Activated CD4-positive, alpha-beta memory T cell treated with anti-CD3 and anti-CD28 coated beads for 36 hours (primary cell): ENCODE measurements around the gene ZSCAN25. TPM values are rescaled to one million over a fixed set of nuclear protein-coding genes. Genes with fewer than 3 reads are reported as not detected.

ENCODE experiments used
- CTCF ChIA-PET: fragments of 350-600 bp; sonication (Branson Sonifier 250); formaldehyde crosslinking; loops from one replicate; lab custom pipeline; 2021; ENCODE audit warnings: antibody characterized with exemption, inconsistent platforms; lab: Charles Lee
- POLR2A ChIA-PET: fragments of 350-600 bp; sonication (Branson Sonifier 250); formaldehyde crosslinking; loops from one replicate; lab custom pipeline; 2021; ENCODE audit warnings: antibody characterized with exemption; lab: Charles Lee
- DNase-seq: peaks from one replicate; pipeline ENCODE4 v3.0.0-alpha.2; 2020
- H3K27ac Mint-ChIP-seq: one replicate; pipeline ENCODE4 v1.8.0; 2021; ENCODE audit warnings: mixed read lengths
- H3K27me3 Mint-ChIP-seq: one replicate; pipeline ENCODE4 v1.8.0; 2021; ENCODE audit warnings: mixed read lengths
- H3K36me3 Mint-ChIP-seq: one replicate; pipeline ENCODE4 v1.8.0; 2021; ENCODE audit warnings: mixed read lengths
- H3K4me1 Mint-ChIP-seq: one replicate; pipeline ENCODE4 v1.8.0; 2021; ENCODE audit warnings: low read depth, mixed read lengths
- H3K4me3 Mint-ChIP-seq: one replicate; pipeline ENCODE4 v1.8.0; 2021; ENCODE audit warnings: mild to moderate bottlenecking, mixed read lengths
- H3K9me3 Mint-ChIP-seq: one replicate; pipeline ENCODE4 v1.8.0; 2021; ENCODE audit warnings: mixed read lengths
- intact Hi-C: fragments of 100-400 bp; cut with micrococcal nuclease; formaldehyde crosslinking; loops from one replicate; pipeline ENCODE4 v1.15.1; 2023
- total RNA-seq, 2 experiments: library from RNA; stranded (reverse); gene quantifications; one replicate each; pipeline ENCODE4 v1.2.3, GENCODE V29; 2021

Gene ZSCAN25
- total RNA-seq, 2 experiments from 2014 or later: 15.9 to 20.3 TPM

DNA sequence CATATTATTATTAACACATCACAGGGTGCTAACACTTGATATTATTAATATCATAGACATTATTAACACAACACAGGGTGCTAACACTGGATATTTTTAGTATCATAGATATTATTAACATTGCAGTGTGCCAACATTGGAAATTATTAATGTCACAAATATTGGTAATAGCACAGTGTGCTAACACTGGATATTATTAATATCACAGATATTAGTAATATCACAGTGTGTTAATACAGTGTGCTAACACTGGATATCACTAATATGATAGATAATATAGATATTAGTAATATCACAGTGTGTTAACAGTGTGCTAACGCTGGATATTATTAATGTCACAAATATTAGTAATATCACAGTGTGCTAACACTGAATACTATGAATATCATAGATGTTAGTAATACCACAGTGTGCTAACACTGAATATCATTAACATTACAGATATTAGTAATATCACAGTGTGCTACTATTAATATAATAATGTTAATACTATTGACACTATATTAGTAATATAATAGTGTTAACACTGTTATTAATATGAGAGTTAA is 20.3 kb upstream of the ZSCAN25 start:
- POLR2A ChIA-PET: no interaction called here
- no peak overlapping the region for H3K27ac Mint-ChIP-seq
- H3K9me3 Mint-ChIP-seq: no peaks in the 10 kb centered on the region
- no peaks in the 10 kb centered on the region for H3K27me3 Mint-ChIP-seq
- DNase-seq: no peak
- no peak overlapping the region for H3K4me3 Mint-ChIP-seq
- intact Hi-C loops: no loop called here
- no peaks in the 10 kb centered on the region for H3K36me3 Mint-ChIP-seq
- CTCF ChIA-PET: no interaction called here
- H3K4me1 Mint-ChIP-seq: no peaks in the 10 kb centered on the region

- ChIA-PET POLR2A (interaction anchor here (0.7 to 1.3 kb wide), 2 partner anchors 18 to 34 kb away, joined by 3 to 5 read pairs; no protein-coding TSS in a partner anchor), CTCF (interaction anchor here (0.6 kb wide), 1 partner anchor 17 kb away, joined by 3 read pairs; no protein-coding TSS in a partner anchor)
- intact Hi-C loops: no loop called here
- Mint-ChIP-seq H3K4me3 (no peak within 1 kb of the TSS), H3K27ac (no peak within 1 kb of the TSS), H3K4me1 (no peaks in the 10 kb centered on the region), H3K9me3 (no peaks in the 10 kb centered on the region), H3K27me3 (no peaks in the 10 kb centered on the region), H3K36me3 (no peaks in the 10 kb centered on the region)
- peak; percentile 54 for DNase-seq
These were observed 18.8 kb upstream of the ZSCAN25 start, which contains the start of gene TMEM225B for GRCh38 chr7:99597762-99598501. Gene TMEM225B (plus strand): TSS chr7:99598267. CDS start chr7:99604389, 6,122 bp downstream.

- Mint-ChIP-seq H3K4me1 (no peaks in the 10 kb centered on the region), H3K36me3 (no peaks in the 10 kb centered on the region), H3K4me3 (no peak overlapping the region), H3K27me3 (no peaks in the 10 kb centered on the region), H3K9me3 (no peaks in the 10 kb centered on the region), H3K27ac (no peak overlapping the region)
- ChIA-PET CTCF (interaction anchor here (0.6 kb wide), 1 partner anchor 1174 kb away, joined by 3 read pairs; no protein-coding TSS in a partner anchor), POLR2A (no interaction called here)
- intact Hi-C loops: no loop called here
- DNase-seq: no peak
These were observed 16.9 kb upstream of the ZSCAN25 start for GRCh38 chr7:99599836-99600235.

GRCh38 chr7:99601656-99602310 is 15.0 kb upstream of the ZSCAN25 start:
- ChIA-PET CTCF (no interaction called here), POLR2A (no interaction called here)
- Mint-ChIP-seq H3K4me1 (no peaks in the 10 kb centered on the region), H3K36me3 (no peaks in the 10 kb centered on the region), H3K27ac (no peak overlapping the region), H3K27me3 (no peaks in the 10 kb centered on the region), H3K4me3 (no peak overlapping the region), H3K9me3 (no peaks in the 10 kb centered on the region)
- no peak for DNase-seq
- intact Hi-C loops: no loop called here

DNA sequence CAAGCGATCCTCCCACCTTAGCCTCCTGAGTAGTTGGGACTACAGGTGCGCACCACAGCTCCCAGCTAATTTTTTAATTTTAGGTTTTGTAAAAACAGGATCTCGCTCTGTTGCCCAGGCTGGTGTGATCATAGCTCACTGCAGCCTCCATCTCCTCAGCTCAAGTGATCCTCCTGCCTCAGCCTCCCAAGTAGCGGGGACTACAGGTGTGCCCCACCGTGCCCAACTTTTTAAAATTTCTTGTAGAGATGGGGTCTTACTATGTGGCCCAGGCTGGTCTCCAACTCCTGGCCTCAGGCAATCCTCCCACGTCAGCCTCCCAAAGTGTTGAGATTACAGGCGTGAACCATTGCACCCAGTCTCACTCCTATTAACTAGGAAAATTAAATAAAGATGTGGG is 11.2 kb upstream of the ZSCAN25 start:
- DNase-seq: no peak
- intact Hi-C loops: no loop called here
- POLR2A ChIA-PET: no interaction called here
- H3K27me3 Mint-ChIP-seq: no peaks in the 10 kb centered on the region
- no peaks in the 10 kb centered on the region for H3K4me1 Mint-ChIP-seq
- H3K9me3 Mint-ChIP-seq: no peaks in the 10 kb centered on the region
- no peak overlapping the region for H3K27ac Mint-ChIP-seq
- no peaks in the 10 kb centered on the region for H3K36me3 Mint-ChIP-seq
- CTCF ChIA-PET: no interaction called here
- no peak overlapping the region for H3K4me3 Mint-ChIP-seq

GRCh38 chr7:99606531-99606930 is 10.2 kb upstream of the ZSCAN25 start:
- POLR2A ChIA-PET: no interaction called here
- no peak overlapping the region for H3K4me3 Mint-ChIP-seq
- H3K27me3 Mint-ChIP-seq: no peaks in the 10 kb centered on the region

DNA sequence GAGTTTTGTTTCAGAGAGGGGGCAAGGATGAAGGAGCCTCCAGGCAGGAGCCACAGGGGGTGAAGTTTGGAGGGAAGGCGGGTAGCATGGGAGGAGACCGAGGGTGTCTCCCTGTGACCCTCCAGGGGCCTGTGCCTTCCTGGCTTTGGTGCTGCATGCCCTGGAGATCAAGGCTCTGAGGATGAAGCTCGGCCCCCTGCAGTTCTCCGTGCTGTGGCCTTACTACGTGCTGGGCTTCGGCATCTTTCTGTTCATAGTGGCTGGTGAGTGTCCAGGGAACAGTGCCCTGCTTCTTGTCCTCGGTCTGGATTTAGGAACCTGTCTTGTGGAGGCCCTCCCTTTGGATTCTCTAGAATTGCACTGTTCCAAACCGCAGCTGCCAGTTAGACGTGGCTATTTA is 9.2 kb upstream of the ZSCAN25 start:
- no peaks in the 10 kb centered on the region for H3K4me1 Mint-ChIP-seq
- no peaks in the 10 kb centered on the region for H3K27me3 Mint-ChIP-seq
- no peaks in the 10 kb centered on the region for H3K9me3 Mint-ChIP-seq
- no peak overlapping the region for H3K4me3 Mint-ChIP-seq
- no peak overlapping the region for H3K27ac Mint-ChIP-seq
- intact Hi-C loops: no loop called here
- ChIA-PET POLR2A (no interaction called here), CTCF (no interaction called here)
- H3K36me3 Mint-ChIP-seq: no peaks in the 10 kb centered on the region
- DNase-seq: no peak

More at GRCh38 chr7:99606531-99606930, 10.2 kb upstream of the ZSCAN25 start:
- Mint-ChIP-seq H3K27ac (no peak overlapping the region), H3K4me1 (no peaks in the 10 kb centered on the region), H3K9me3 (no peaks in the 10 kb centered on the region), H3K36me3 (no peaks in the 10 kb centered on the region)
- intact Hi-C loops: no loop called here
- CTCF ChIA-PET: no interaction called here
- no peak for DNase-seq

DNA sequence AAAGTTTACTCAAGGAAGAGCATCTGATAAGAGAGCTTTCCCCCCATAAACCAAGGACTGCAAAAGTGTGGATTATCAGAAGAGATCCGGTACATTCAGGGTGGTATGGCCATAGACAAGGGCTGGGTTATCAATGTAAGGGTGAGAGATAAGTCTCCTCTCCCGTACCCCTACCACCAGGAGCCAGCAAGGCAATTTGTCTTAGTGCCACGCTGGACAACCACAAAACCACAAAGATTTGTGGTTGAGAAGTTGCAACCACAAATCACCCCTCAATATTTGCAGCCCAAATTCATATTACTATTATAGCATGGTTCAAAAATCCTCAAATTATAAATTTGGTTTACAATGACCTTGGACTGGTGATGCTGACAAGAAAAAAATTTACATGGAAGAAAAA is 2.3 kb upstream of the ZSCAN25 start:
- H3K36me3 Mint-ChIP-seq: peaks cover 12% of the 10 kb centered on the region
- H3K4me1 Mint-ChIP-seq: peaks cover 36% of the 10 kb centered on the region
- H3K27me3 Mint-ChIP-seq: no peaks in the 10 kb centered on the region
- no peaks in the 10 kb centered on the region for H3K9me3 Mint-ChIP-seq
- ChIA-PET POLR2A (interaction anchor here (2.2 kb wide), 1 partner anchor 56 kb away, joined by 11 read pairs; the partner anchor contains the start of gene ZNF655), CTCF (no interaction called here)
- H3K4me3 Mint-ChIP-seq: no peak overlapping the region
- intact Hi-C loops: no loop called here
- DNase-seq: no peak
- no peak overlapping the region for H3K27ac Mint-ChIP-seq

- H3K27me3 Mint-ChIP-seq: no peaks in the 10 kb centered on the region
- no peak for DNase-seq
- H3K4me3 Mint-ChIP-seq: peak overlapping the region; percentile 95
- intact Hi-C loops: loop anchor here (1.0 to 2.0 kb wide), 4 partner anchors 57 to 143 kb away; partner anchors contain the start of genes ZKSCAN5 and ZNF655
- H3K4me1 Mint-ChIP-seq: peaks cover 39% of the 10 kb centered on the region
- H3K36me3 Mint-ChIP-seq: peaks cover 24% of the 10 kb centered on the region
- ChIA-PET POLR2A (interaction anchor here (1.0 to 2.3 kb wide), 7 partner anchors 9 to 116 kb away, joined by 4 to 11 read pairs (median 5); partner anchors contain the start of genes FAM200A, TMEM225B, ZNF394 and ZNF655), CTCF (interaction anchor here (0.8 to 2.5 kb wide), 5 partner anchors 11 to 364 kb away, joined by 3 to 5 read pairs (median 4); no protein-coding TSS in a partner anchor)
- H3K9me3 Mint-ChIP-seq: no peaks in the 10 kb centered on the region
- H3K27ac Mint-ChIP-seq: peak overlapping the region; percentile 92
These were observed 772 bp upstream of the ZSCAN25 start for GRCh38 chr7:99615989-99616358.

- peak overlapping the region; percentile 95 for H3K4me3 Mint-ChIP-seq
- CTCF ChIA-PET: interaction anchor here (0.6 to 2.5 kb wide), 4 partner anchors 15 to 223 kb away, joined by 3 to 5 read pairs (median 3); no protein-coding TSS in a partner anchor
- POLR2A ChIA-PET: interaction anchor here (1.3 to 2.3 kb wide), 5 partner anchors 14 to 302 kb away, joined by 4 to 7 read pairs (median 5); partner anchors contain the start of genes FAM200A, TRIM4 and ZNF655
- intact Hi-C loops: loop anchor here (2.0 kb wide), 2 partner anchors 58 to 112 kb away; partner anchors contain the start of genes ZKSCAN5 and ZNF655
- no peak for DNase-seq
- peaks cover 44% of the 10 kb centered on the region for H3K4me1 Mint-ChIP-seq
- H3K36me3 Mint-ChIP-seq: peaks cover 33% of the 10 kb centered on the region
- H3K27me3 Mint-ChIP-seq: no peaks in the 10 kb centered on the region
- no peaks in the 10 kb centered on the region for H3K9me3 Mint-ChIP-seq
- H3K27ac Mint-ChIP-seq: peak overlapping the region; percentile 92
These were observed 541 bp downstream of the ZSCAN25 start for GRCh38 chr7:99617192-99617781.

DNA sequence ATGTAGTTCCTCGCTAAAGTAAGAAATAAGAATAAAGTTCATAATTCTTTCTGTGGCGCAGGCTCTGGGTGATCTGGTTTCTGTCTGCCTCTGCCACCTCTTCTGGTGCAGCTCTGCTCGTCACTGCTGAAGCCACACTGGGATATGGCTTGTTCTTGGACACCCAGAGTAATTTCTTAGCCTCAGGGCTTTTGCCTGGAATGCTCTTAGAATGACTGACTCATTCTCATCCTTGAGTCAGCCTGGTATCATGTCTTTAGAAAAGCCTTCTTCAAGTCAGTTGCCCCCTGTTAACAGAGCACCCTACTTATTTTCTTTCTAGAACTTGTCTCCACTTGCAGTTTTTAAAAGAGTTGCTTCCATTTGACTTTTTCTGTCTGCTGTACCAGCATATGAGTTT is 2.0 kb downstream of the ZSCAN25 start:
- ChIA-PET POLR2A (no interaction called here), CTCF (no interaction called here)
- intact Hi-C loops: no loop called here
- Mint-ChIP-seq H3K27me3 (no peaks in the 10 kb centered on the region), H3K4me3 (peak overlapping the region; percentile 95), H3K4me1 (peaks cover 58% of the 10 kb centered on the region), H3K36me3 (peaks cover 47% of the 10 kb centered on the region), H3K27ac (peak overlapping the region; percentile 55), H3K9me3 (no peaks in the 10 kb centered on the region)
- no peak for DNase-seq
